Muscle layer of duodenum (tissue), 2 donors: ENCODE data around the gene MTHFS.
"Not testable (repeated sequence)": the region's sequence is repeated elsewhere in the genome, so short reads cannot be mapped to it uniquely, and the experiment has no call there.

Source experiments
- H3K27ac ChIP-seq: one replicate; pipeline ENCODE4 v1.7.0; 2013; ENCODE audit warnings: mild to moderate bottlenecking, low read length
- H3K27me3 ChIP-seq: one replicate; pipeline ENCODE4 v1.7.0; 2013; ENCODE audit warnings: low read depth, mild to moderate bottlenecking, control low read depth, low read length
- H3K36me3 ChIP-seq, 2 donors: one replicate each; pipeline ENCODE4 v1.7.0; 2013; ENCODE audit warnings: low read length in 2 of 2, control low read depth in 1 of 2, mild to moderate bottlenecking in 1 of 2; ENCODE audit not compliant: insufficient read depth in 2 of 2, control insufficient read depth in 1 of 2
- H3K4me1 ChIP-seq, 2 donors: one replicate each; pipeline ENCODE4 v1.7.0; 2013; ENCODE audit warnings: low read length in 2 of 2, mild to moderate bottlenecking in 2 of 2, control low read depth in 1 of 2, moderate library complexity in 1 of 2; ENCODE audit not compliant: insufficient read depth in 2 of 2, control insufficient read depth in 1 of 2
- H3K4me3 ChIP-seq, 2 donors: one replicate each; pipeline ENCODE4 v1.7.0; 2013; ENCODE audit warnings: low read length in 2 of 2, low read depth in 1 of 2, mild to moderate bottlenecking in 1 of 2
- H3K9me3 ChIP-seq, 2 donors: one replicate each; pipeline ENCODE4 v1.7.0; 2013; ENCODE audit warnings: low read length in 2 of 2, control low read depth in 1 of 2, mild to moderate bottlenecking in 1 of 2; ENCODE audit not compliant: control insufficient read depth in 1 of 2
- donor health status: healthy.

MTHFS gene

DNA sequence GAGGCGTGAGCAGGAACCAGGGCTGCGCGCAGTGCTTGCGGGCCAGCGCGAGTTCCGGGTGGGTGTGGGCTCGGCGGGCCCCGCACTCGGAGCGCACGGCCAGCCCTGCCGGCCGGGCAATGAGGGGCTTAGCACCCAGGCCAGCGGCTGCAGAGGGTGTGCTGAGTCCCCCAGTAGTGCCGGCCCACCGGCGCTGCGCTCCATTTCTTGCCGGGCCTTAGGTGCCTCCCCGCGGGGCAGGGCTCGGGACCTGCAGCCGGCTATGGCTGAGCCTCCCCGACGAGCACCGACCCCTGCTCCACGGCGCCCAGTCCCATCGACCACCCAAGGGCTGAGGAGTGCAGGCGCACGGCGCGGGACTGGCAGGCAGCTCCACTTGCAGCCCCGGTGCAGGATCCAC is 29.3 kb upstream of the MTHFS start:
- not testable (repeated sequence) for H3K4me1 ChIP-seq, H3K27ac ChIP-seq, H3K27me3 ChIP-seq, H3K9me3 ChIP-seq, H3K4me3 ChIP-seq, H3K36me3 ChIP-seq

DNA sequence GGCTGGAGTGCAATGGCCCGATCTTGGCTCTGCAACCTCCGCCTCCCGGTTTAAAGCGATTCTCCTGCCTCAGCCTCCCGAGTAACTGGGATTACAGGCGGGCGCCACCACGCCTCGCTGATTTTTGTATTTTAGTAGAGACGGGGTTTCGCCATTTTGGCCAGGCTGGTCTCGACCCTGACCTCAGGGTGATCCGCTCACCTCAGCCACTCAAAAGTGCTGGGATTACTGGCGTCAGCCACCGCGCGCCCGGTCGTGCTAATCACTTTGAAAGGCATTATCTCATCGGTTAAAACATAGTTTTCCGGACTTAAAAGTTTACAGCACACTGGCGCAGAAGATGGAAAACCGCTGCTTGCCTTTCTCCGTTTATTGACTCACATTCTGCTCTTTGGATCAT is 27.6 kb upstream of the MTHFS start:
- H3K27ac ChIP-seq = peak overlapping the region; percentile 92

DNA sequence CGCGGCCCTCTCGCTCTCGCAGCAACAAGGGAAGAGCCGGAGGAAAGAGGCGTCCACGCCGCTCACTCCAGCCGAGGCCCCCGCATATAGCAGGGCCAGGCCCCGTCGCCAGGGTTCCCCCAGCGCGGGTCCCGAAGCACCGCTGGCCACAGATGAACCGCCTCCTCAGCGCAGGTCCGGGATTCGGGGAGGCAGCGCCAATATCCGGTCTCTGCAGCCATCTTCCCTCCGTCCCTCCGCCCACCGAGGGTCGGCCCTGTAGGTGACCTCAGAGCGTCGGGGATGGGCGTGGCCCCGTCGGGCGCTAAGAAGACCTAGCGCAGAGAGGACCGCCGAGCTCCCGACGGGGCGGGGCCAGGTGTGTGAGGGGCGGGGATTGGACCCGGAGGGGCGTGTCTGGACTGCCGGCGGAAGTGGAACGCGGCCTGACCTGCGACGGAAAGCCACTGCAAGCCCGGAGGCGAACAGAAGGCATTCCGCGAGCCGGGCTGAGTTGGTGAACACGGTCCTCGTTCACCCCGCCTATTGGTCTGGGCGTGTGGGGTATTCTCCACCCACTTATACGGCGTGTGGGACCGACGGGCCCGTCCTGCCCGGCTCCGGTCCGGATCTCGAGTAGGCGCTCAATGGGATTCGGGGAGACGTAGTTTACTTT is 26.8 kb upstream of the MTHFS start:
- H3K36me3 ChIP-seq = peaks cover 3 to 28% of the 10 kb centered on the region in 2 donors
- peaks cover 7 to 25% of the 10 kb centered on the region in 2 donors for H3K9me3 ChIP-seq
- no peaks in the 10 kb centered on the region for H3K27me3 ChIP-seq
- peak overlapping the region; percentile 92 for H3K27ac ChIP-seq
- peak overlapping the region; percentile 77 to 88 for H3K4me3 ChIP-seq
- H3K4me1 ChIP-seq = peaks cover 0 to 5% of the 10 kb centered on the region in 2 donors

More for the DNA sequence above, 27.6 kb upstream of the MTHFS start:
- peaks cover 3 to 24% of the 10 kb centered on the region in 2 donors for H3K36me3 ChIP-seq
- peaks cover 0 to 5% of the 10 kb centered on the region in 2 donors for H3K4me1 ChIP-seq
- H3K27me3 ChIP-seq = no peaks in the 10 kb centered on the region
- peaks cover 4 to 19% of the 10 kb centered on the region in 2 donors for H3K9me3 ChIP-seq
- peak overlapping the region; percentile 77 to 88 for H3K4me3 ChIP-seq

DNA sequence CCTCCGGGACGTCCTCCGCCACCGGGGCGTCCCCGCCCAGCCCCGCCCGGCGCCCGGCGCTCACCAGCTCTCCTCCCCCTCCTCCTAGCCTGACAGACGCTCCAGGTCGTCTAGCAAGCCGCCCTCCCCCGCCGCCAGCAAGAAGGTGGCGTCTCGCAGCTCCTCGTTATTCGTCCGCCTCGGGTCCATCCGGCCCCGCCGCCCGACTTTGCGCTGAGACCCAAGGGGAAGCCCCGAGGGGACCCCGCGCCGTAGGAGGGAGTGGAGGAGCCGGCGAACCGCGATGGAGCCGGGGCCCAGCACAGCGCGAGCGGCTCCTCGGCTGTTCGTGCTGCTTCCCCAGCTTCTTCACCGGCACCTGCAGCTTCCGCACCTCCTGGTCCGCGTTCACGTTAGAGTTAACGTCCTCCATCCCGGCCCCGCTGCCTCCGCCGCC is 26.3 kb upstream of the MTHFS start:
- Histone ChIP-seq H3K27me3 (no peaks in the 10 kb centered on the region), H3K4me1 (peaks cover 0 to 5% of the 10 kb centered on the region in 2 donors), H3K9me3 (peaks cover 7 to 28% of the 10 kb centered on the region in 2 donors), H3K4me3 (peak overlapping the region; percentile 77 to 88), H3K36me3 (peaks cover 3 to 28% of the 10 kb centered on the region in 2 donors), H3K27ac (peak overlapping the region; percentile 92)

DNA sequence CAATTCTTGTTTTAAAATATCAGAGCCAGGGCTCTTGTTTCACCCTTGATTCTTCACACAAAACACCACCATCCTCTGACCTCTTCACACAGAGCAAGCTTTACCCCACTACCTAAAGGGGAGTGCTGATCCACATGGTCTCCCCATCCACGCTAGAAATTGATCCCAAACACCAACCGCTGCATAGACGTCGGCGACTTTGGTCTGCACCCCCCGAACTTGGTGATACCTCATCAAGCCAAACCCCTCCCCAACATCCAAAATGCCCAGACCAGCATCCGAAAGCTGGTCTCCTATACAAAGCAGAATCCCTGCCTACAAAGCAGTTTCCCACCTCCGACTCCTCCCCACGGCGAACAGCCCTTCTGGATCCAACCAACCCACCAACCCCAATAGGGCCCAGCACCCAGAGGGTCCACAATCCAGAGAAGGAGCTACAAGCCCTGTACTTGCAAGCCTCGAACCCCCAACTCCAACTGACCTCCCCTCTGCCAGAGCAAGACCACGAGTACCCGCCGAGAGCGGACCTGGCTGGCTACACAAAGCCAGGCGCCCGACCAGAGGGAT is 25.8 kb upstream of the MTHFS start:
- H3K27ac ChIP-seq = peak overlapping the region; percentile 92

DNA sequence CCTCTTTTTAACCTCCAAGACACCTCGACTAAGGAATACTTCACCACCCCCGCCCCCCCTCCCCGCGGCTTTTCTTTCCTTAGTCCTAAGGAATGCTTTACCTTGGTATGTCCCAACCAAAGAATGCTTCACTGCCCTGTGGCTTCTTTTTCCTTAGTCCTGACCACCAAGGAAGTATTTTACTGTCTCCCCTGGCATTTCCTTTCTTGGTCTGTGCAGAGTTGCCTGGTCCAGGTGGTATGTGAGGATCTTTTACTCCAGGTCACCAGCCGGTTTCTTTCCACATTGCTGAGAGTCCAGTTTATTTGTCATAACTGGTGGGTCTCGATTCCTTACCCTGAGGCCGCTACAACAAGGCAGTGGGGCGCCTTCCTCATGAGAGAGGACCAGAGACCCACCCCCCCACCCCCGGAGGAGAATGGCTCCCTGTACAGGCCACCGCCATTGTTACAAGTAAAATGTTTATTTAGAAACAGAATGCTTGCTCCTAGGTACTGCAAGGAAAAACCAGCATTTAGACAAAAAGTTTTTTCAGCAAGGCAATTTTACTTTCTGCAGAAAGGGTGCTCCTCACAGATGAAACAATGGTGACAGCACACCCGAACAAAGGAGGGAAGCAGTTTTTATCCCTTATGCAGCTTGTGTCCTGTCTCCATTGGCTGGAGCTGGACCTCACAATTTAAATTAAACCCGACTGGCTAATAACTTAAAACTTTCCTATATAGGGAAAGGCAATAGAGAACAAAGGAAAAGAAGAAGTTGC is 23.1 kb upstream of the MTHFS start:
- Histone ChIP-seq H3K9me3 (peaks cover 24 to 43% of the 10 kb centered on the region in 2 donors), H3K27me3 (no peaks in the 10 kb centered on the region), H3K36me3 (peaks cover 3 to 28% of the 10 kb centered on the region in 2 donors), H3K4me3 (no peak overlapping the region), H3K27ac (no peak overlapping the region), H3K4me1 (peaks cover 0 to 5% of the 10 kb centered on the region in 2 donors)

More for the DNA sequence above, 25.8 kb upstream of the MTHFS start:
- H3K27me3 ChIP-seq = no peaks in the 10 kb centered on the region
- H3K4me3 ChIP-seq = peak overlapping the region; percentile 77 to 88
- peaks cover 0 to 5% of the 10 kb centered on the region in 2 donors for H3K4me1 ChIP-seq
- peaks cover 3 to 28% of the 10 kb centered on the region in 2 donors for H3K36me3 ChIP-seq
- H3K9me3 ChIP-seq = peaks cover 7 to 32% of the 10 kb centered on the region in 2 donors

DNA sequence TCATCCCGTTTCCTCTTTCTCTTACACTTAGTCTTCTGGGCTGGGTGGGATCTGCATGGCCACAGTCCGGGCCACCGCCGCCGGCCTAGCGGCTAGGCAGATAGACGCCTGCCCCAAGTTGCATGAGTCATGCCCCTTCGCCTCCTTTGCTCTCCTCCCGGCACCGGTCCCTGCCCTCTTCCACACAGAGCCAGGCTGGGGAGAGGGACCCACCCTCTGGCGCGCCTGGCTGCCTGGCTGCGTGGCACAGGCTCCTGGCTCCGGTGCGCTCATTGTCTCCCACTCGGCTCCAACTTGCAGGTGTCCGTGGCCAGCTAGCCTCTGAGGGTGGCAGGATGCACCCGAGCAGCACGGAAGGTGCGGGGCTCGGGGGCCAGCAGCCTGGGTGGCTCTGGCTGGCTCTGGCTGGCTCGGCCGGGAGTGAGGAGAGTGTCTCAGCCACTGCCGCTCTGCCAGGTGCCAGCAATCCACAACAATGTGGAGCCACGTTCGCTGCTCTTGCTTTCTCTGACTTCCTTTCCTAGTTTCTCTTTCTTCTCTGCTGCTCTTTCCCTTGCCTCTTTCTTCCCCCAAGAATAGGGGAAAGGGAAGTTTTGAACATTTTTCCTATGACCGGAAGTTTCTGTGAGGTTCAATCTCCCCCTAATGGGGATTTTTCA is 22.4 kb upstream of the MTHFS start:
- peaks cover 0 to 5% of the 10 kb centered on the region in 2 donors for H3K4me1 ChIP-seq
- H3K36me3 ChIP-seq = peaks cover 3 to 28% of the 10 kb centered on the region in 2 donors
- H3K4me3 ChIP-seq = peak overlapping the region in 1 of 2 donors; percentile 35
- H3K27ac ChIP-seq = no peak overlapping the region
- peaks cover 30 to 47% of the 10 kb centered on the region in 2 donors for H3K9me3 ChIP-seq
- H3K27me3 ChIP-seq = no peaks in the 10 kb centered on the region

DNA sequence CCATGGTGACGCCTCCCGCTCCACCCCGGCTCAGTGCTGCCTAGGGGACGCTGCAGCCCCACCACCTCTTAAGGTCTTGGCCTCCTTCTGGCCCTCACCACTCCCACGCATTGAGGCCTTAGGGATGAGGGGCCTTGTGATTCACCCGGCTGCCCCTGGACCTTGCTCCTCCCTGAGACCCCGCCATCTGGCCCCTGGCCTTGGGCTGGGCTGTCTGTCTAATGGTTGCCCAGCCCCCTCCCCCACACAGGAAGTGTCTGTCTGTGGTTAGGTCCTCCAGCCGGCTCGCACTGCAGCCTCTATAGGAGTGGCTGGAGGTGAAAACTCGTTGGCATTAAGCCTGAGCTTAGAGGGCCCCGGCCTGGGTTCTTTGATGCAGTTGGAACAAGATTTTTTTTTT is 21.5 kb upstream of the MTHFS start:
- Histone ChIP-seq H3K27me3 (no peaks in the 10 kb centered on the region), H3K4me1 (peaks cover 0 to 5% of the 10 kb centered on the region in 2 donors), H3K4me3 (peak overlapping the region in 1 of 2 donors; percentile 28), H3K36me3 (peaks cover 3 to 28% of the 10 kb centered on the region in 2 donors), H3K27ac (no peak overlapping the region), H3K9me3 (peaks cover 30 to 48% of the 10 kb centered on the region in 2 donors)

DNA sequence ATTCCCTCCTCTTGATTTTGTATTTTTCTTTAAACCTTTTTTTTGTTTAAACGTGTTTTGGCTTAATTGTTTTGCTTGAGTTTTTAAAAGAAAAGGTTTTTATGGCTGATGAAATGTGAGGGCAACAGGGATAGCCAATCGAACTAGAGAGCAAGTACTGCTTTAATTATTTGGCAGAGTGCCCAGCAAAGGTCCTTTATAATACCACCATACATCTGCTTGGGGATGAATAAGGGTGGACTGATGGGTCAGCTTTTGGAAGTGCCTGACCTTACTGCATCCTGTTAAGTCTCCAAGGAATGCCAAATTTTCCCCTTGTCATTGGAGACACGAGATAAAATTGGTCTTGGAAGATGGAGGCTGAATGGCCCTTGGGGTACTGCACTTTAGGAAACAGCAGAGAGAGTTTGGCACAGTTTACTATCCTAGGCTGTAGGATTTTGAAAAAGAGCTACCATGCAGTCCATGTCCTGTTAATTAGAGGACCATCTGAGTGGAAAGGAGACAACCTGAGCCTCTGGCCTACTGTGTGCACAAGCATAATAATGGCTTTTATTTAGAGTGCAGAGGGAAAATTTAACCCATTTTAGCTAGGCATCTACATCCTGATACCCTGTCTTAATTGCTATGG is 19.8 kb upstream of the MTHFS start:
- Histone ChIP-seq H3K27me3 (no peaks in the 10 kb centered on the region), H3K4me1 (no peaks in the 10 kb centered on the region), H3K9me3 (peaks cover 30 to 46% of the 10 kb centered on the region in 2 donors), H3K36me3 (peaks cover 3 to 25% of the 10 kb centered on the region in 2 donors), H3K27ac (no peak overlapping the region), H3K4me3 (no peak overlapping the region)

DNA sequence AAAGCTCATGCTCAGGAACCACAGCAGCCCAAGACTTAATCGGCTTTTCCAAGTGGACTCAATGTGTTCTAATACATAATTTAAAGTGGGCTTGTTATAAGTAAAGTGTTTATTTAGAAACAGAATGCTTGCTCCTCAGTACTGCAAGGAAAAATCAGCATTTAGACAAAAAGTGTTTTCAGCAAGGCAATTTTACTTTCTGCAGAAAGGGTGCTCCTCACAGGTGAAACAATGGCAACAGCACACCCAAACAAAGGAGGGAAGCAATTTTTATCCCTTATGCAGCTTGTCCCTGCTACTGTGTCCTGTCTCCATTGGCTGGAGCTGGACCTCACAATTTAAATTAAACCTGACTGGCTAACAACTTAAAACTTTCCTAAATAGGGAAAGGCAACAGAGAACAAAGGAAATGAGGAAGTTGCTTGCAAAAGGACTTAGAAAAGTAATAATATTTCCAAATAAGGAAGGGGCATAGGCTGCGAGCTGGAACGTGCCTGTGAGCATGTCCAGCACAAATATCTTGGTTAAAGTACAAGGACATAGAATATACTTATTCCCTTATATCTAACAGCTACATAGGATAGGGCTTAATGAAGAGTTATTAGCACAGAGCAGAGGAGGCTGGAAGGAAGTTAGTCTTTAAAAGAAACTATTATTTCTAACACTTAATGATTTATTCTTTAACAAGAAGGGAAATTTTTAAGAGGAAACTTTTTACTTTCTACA is 19.1 kb upstream of the MTHFS start:
- not testable (repeated sequence) for H3K4me1 ChIP-seq, H3K27ac ChIP-seq, H3K27me3 ChIP-seq, H3K4me3 ChIP-seq
- H3K9me3 ChIP-seq = peaks cover 26 to 42% of the 10 kb centered on the region in 2 donors
- peaks cover 0 to 18% of the 10 kb centered on the region in 2 donors for H3K36me3 ChIP-seq
